Erythroblast (primary cell): ENCODE results near the gene ARL17B.
"Not testable (repeated sequence)": the region's sequence is repeated elsewhere in the genome, so short reads cannot be mapped to it uniquely, and the experiment has no call there.

ENCODE experiments used
- GATA1 ChIP-seq: IDR thresholded peaks from 2 replicates; pipeline ENCODE4 v1.6.1; 2011; ENCODE audit warnings: low read depth, mild to moderate bottlenecking, control low read depth, low read length, moderate library complexity
- POLR2A ChIP-seq: IDR thresholded peaks from 2 replicates; pipeline ENCODE4 v1.6.1; 2011; ENCODE audit warnings: mild to moderate bottlenecking, low read length

GRCh38 chr17:46401033-46401787 lies 39.6 kb upstream of the ARL17B start:
- TF ChIP-seq POLR2A, GATA1: not testable (repeated sequence)
